ENCODE results near the gene ZG16B. TPM values are rescaled to one million over a fixed set of nuclear protein-coding genes. Genes with fewer than 3 reads are reported as not detected.

The ZG16B gene
- polyA plus RNA-seq, 1 experiment = 0.10 TPM

DNA sequence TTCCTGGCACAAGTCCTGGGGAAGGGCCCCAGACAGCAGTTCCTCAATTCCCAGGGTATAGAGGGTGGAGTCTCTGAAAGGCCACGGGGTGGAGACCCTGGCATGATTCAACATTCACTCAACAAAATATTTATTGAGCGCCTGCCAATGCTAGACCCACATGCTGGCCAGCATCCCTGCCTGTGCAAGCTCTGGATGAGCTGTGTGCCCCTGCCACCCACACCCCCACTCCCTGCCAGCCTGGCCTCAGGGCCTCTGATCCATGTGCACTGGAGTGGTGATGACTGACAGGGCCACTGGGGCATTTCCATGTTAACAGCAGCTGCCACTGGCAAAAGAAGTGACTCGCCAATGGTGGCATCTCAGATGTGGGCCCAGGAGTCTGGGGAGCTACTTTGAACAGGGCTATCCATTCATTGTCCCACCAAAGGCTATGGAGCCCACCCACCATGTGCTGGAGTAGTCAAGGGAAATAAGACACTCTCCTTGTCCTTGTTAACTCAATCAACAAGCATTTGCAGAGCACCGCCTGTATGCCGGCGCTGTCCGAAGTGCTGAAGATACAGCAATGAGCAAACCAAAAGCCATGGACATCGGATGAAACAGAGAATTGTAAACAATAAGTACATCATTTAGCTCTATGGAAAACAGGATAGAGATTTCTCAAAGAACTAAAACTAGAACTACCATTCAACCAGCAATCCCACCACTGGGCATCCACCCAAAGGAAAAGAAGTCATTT is 30.9 kb downstream of the ZG16B start:
- TF ChIP-seq, protein P1, sequence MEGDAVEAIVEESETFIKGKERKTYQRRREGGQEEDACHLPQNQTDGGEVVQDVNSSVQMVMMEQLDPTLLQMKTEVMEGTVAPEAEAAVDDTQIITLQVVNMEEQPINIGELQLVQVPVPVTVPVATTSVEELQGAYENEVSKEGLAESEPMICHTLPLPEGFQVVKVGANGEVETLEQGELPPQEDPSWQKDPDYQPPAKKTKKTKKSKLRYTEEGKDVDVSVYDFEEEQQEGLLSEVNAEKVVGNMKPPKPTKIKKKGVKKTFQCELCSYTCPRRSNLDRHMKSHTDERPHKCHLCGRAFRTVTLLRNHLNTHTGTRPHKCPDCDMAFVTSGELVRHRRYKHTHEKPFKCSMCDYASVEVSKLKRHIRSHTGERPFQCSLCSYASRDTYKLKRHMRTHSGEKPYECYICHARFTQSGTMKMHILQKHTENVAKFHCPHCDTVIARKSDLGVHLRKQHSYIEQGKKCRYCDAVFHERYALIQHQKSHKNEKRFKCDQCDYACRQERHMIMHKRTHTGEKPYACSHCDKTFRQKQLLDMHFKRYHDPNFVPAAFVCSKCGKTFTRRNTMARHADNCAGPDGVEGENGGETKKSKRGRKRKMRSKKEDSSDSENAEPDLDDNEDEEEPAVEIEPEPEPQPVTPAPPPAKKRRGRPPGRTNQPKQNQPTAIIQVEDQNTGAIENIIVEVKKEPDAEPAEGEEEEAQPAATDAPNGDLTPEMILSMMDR (IDR thresholded peaks at IDR 0.05; ENCODE audit: insufficient read depth, low read depth, low read length) = no peak
- DNase-seq (ENCODE audit: low read depth) = no peak
- no peaks in the 10 kb centered on the region for H3K36me3 ChIP-seq (ENCODE audit: control insufficient read depth, insufficient read depth, low read length)
- peaks cover 10% of the 10 kb centered on the region for H3K27me3 ChIP-seq (ENCODE audit: control insufficient read depth, insufficient read depth, low read length)
- POLR2A ChIA-PET = no interaction called here
- CTCF ChIA-PET = interaction anchor here (1.1 to 1.4 kb wide), 3 partner anchors 15 to 23 kb away, joined by 4 to 8 read pairs (median 5); no protein-coding TSS in a partner anchor
- no peak overlapping the region for H3K4me3 ChIP-seq (ENCODE audit: low read depth, low read length)

DNA sequence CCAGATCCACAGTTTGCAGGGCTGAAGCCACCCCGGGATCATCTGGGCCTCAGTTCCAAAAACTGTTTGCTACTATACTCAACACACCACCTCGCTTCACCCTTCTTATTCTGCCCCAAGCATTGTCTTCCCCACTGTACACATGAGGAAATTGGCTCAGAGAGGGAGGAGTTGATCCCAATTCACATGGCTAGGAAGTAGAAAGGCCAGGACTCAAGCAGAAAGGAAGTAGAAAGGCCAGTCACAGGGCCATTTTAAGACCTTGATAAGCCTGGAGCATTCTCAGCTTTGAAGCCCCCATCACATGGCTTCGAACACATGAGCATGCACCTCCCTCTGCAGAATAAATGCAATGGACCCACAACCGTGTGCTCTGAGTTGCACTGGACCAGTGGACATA is 35.5 kb downstream of the ZG16B start:
- POLR2A ChIA-PET = no interaction called here
- Histone ChIP-seq H3K27me3 (ENCODE audit: control insufficient read depth, insufficient read depth, low read length) (no peaks in the 10 kb centered on the region), H3K36me3 (ENCODE audit: control insufficient read depth, insufficient read depth, low read length) (no peaks in the 10 kb centered on the region), H3K4me3 (ENCODE audit: low read depth, low read length) (no peak overlapping the region)
- DNase-seq (ENCODE audit: low read depth) = no peak
- TF ChIP-seq, protein P1 (IDR thresholded peaks at IDR 0.05; ENCODE audit: insufficient read depth, low read depth, low read length) = no peak
- CTCF ChIA-PET = interaction anchor here (10.8 kb wide), 1 partner anchor 26 kb away, joined by 201 read pairs; no protein-coding TSS in a partner anchor

DNA sequence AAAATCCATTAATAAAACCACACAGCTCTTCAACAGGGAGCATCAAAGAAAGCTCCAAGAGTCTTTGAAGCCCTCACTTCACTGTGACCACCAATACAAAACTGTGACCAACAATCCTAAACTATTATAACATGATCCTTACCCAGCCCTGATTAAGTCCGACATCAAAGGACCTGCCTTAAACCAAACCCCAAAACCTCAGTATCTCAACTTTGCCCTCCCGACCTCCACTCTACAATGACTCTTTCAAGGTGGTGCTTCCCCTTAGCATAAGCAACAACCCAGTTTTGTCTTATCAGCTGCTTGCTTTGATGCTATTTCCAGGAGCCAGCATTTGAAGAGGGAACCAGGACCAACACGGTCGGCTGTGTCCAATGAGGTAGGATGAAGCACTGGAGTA is 36.3 kb downstream of the ZG16B start:
- H3K27me3 ChIP-seq (ENCODE audit: control insufficient read depth, insufficient read depth, low read length) = no peaks in the 10 kb centered on the region
- no peak overlapping the region for H3K4me3 ChIP-seq (ENCODE audit: low read depth, low read length)
- no peak for DNase-seq (ENCODE audit: low read depth)
- H3K36me3 ChIP-seq (ENCODE audit: control insufficient read depth, insufficient read depth, low read length) = no peaks in the 10 kb centered on the region
- TF ChIP-seq, protein P1 (IDR thresholded peaks at IDR 0.05; ENCODE audit: insufficient read depth, low read depth, low read length) = no peak
- ChIA-PET POLR2A (no interaction called here), CTCF (interaction anchor here (1.0 to 10.8 kb wide), 2 partner anchors 27 to 53 kb away, joined by 4 to 201 read pairs; no protein-coding TSS in a partner anchor)

DNA sequence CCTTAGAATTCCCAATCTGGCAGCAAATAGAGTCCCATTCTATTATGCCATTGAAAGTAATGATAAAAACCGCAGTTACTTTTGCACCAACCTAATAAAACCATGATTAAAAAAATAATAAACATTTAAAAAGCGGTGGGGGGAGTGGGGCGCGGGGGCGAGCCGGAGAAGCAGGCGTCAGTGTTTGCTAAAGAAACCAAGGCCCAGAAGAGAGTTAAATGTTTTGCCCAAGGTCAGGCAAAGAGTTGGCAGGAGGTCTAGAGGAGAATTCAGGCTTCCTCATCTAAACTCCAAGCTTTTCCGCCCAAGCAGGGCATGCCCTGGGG is 37.5 kb downstream of the ZG16B start:
- H3K27me3 ChIP-seq (ENCODE audit: control insufficient read depth, insufficient read depth, low read length) = no peaks in the 10 kb centered on the region
- CTCF ChIA-PET = interaction anchor here (0.6 to 10.8 kb wide), 25 partner anchors 10 to 218 kb away, joined by 3 to 201 read pairs (median 5); partner anchors contain the start of genes FLYWCH1 and FLYWCH2
- H3K36me3 ChIP-seq (ENCODE audit: control insufficient read depth, insufficient read depth, low read length) = no peaks in the 10 kb centered on the region
- no peak for DNase-seq (ENCODE audit: low read depth)
- POLR2A ChIA-PET = no interaction called here
- TF ChIP-seq, protein P1 (IDR thresholded peaks at IDR 0.05; ENCODE audit: insufficient read depth, low read depth, low read length) = no peak
- H3K4me3 ChIP-seq (ENCODE audit: low read depth, low read length) = peak overlapping the region; percentile 63

DNA sequence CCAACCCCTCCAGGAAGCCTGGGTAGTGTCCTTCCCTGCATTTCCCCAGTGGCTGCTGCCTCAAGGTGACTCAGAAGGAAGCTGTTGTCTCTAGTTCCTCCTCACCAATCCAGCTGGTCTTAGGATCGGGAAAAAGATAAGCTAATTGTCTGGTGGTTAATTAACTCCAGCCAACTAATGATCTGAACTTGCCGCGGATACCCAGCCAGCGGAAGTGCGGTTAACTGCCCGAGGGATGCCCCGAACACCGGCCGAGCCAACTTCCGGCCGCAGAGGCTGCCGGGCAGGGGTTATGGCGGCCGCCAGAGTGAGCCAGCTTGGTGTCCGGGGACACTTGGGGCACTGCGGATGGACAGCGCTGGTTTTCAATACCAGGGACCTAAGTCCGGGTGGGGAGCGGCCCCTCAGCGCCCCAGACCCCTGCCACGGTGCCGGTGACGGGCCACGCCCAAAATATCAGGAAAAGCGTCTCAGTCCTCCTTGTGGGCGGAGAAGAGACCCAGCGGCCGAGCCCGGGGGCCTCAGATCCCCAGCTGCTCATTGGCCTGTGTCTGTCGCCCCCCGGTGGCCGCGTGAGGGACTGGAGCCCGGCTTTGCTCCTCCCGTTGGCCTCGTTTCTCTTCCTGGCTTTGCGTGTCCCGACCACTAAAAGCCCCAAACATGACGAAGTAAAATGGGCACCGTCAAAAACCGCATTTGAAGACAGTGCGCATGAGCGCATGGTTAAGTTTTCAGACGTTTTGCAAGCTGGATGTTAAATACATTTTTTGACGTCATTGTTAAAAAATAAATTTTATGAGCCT is 38.1 kb downstream of the ZG16B start:
- Histone ChIP-seq H3K4me3 (ENCODE audit: low read depth, low read length) (peak overlapping the region; percentile 63), H3K36me3 (ENCODE audit: control insufficient read depth, insufficient read depth, low read length) (no peaks in the 10 kb centered on the region), H3K27me3 (ENCODE audit: control insufficient read depth, insufficient read depth, low read length) (no peaks in the 10 kb centered on the region)
- CTCF ChIA-PET = interaction anchor here (0.6 to 10.8 kb wide), 29 partner anchors 10 to 219 kb away, joined by 3 to 201 read pairs (median 5); partner anchors contain the start of genes FLYWCH1 and FLYWCH2
- TF ChIP-seq, protein P1 (IDR thresholded peaks at IDR 0.05; ENCODE audit: insufficient read depth, low read depth, low read length) = peak; percentile 98
- POLR2A ChIA-PET = interaction anchor here (0.6 kb wide), 1 partner anchor 96 kb away, joined by 3 read pairs; the partner anchor contains the start of gene KREMEN2
- peak; percentile 64 for DNase-seq (ENCODE audit: low read depth)
